Neural cell (in vitro differentiated cells): ENCODE measurements around the gene HLCS. TPM values are rescaled to one million over a fixed set of nuclear protein-coding genes. Genes with fewer than 3 reads are reported as not detected.
A peak's percentile ranks its signal among the peaks of the same experiment; 100 is the strongest.

Experiments
- H2AFZ ChIP-seq: fragments of 200-600, 300-800 bp; sonication (generic), shearing (Covaris generic); 2 replicates; pipeline ENCODE4 v1.6.0; 2014; ENCODE audit warnings: low read depth, mild to moderate bottlenecking, antibody characterized with exemption, low read length, moderate library complexity
- H3F3A ChIP-seq: fragments of 200-600 bp; shearing (Covaris generic); 2 replicates; pipeline ENCODE4 v1.6.1; 2016; ENCODE audit warnings: mild to moderate bottlenecking, moderate library complexity, mixed read lengths, antibody characterized with exemption, low read length; ENCODE audit not compliant: insufficient read depth, poor library complexity, severe bottlenecking
- H3K27ac ChIP-seq: fragments of 200-600, 300-800 bp; sonication (generic), shearing (Covaris generic); 2 replicates; pipeline ENCODE4 v1.5.1; 2014; ENCODE audit warnings: mild to moderate bottlenecking, low read length, moderate library complexity
- H3K27me3 ChIP-seq: fragments of 300-800, 200-600 bp; sonication (generic), shearing (Covaris generic); 2 replicates; pipeline ENCODE4 v1.6.0; 2014; ENCODE audit warnings: mild to moderate bottlenecking, low read depth, low read length, moderate library complexity; ENCODE audit not compliant: insufficient read depth
- H3K36me3 ChIP-seq: fragments of 300-800, 200-600 bp; sonication (generic), shearing (Covaris generic); 2 replicates; pipeline ENCODE4 v1.5.1; 2014; ENCODE audit warnings: mild to moderate bottlenecking, antibody characterized with exemption, low read length, moderate library complexity; ENCODE audit not compliant: insufficient read depth
- H3K4me2 ChIP-seq: fragments of 300-800, 200-600 bp; sonication (generic), shearing (Covaris generic); 2 replicates; pipeline ENCODE4 v1.6.0; 2014; ENCODE audit warnings: mild to moderate bottlenecking, low read length
- H3K4me3 ChIP-seq: fragments of 300-800, 200-600 bp; sonication (generic), shearing (Covaris generic); 2 replicates; pipeline ENCODE4 v1.5.1; 2014; ENCODE audit warnings: mild to moderate bottlenecking, low read length, moderate library complexity
- H3K79me2 ChIP-seq: fragments of 200-600 bp; shearing (Covaris generic); replicated peaks from 2 replicates; pipeline ENCODE4 v1.6.0; 2014; ENCODE audit warnings: mild to moderate bottlenecking, low read length, moderate library complexity; ENCODE audit not compliant: insufficient read depth
- H3K9ac ChIP-seq: fragments of 300-800, 200-600 bp; sonication (generic), shearing (Covaris generic); 2 replicates; pipeline ENCODE4 v1.6.1; 2016; ENCODE audit warnings: mild to moderate bottlenecking, low read length, mixed read lengths
- H3K9me2 ChIP-seq: fragments of 200-600 bp; shearing (Covaris generic); 2 replicates; pipeline ENCODE4 v1.6.1; 2016; ENCODE audit warnings: mild to moderate bottlenecking, low read length, mixed read lengths; ENCODE audit not compliant: insufficient read depth
- H3K9me3 ChIP-seq: fragments of 200-600, 300-800 bp; sonication (generic), shearing (Covaris generic); 2 replicates; pipeline ENCODE4 v1.6.1; 2016; ENCODE audit warnings: mild to moderate bottlenecking, mixed run types, low read length, moderate library complexity, mixed read lengths
- H4K20me1 ChIP-seq: fragments of 200-600 bp; shearing (Covaris generic); 2 replicates; pipeline ENCODE4 v1.6.1; 2016; ENCODE audit warnings: mild to moderate bottlenecking, mixed run types; ENCODE audit not compliant: insufficient read depth
- EP300 ChIP-seq: fragments of 450-650 bp; conservative IDR thresholded peaks from 2 replicates; pipeline ENCODE4 v1.6.1; 2014; ENCODE audit warnings: antibody characterized with exemption, mild to moderate bottlenecking, moderate library complexity; ENCODE audit not compliant: poor library complexity, severe bottlenecking
- EZH2 ChIP-seq: fragments of 200-600, 300-800 bp; shearing (Covaris generic), sonication (generic); IDR thresholded peaks from 2 replicates; pipeline ENCODE4 v1.6.1; 2014; ENCODE audit warnings: antibody characterized with exemption, low read length, borderline replicate concordance, mild to moderate bottlenecking; ENCODE audit not compliant: insufficient read depth, poor library complexity, severe bottlenecking
- MXI1 ChIP-seq: fragments of 450-650 bp; conservative IDR thresholded peaks from 2 replicates; pipeline ENCODE4 v1.6.1; 2014; ENCODE audit warnings: antibody characterized with exemption, mild to moderate bottlenecking; ENCODE audit not compliant: poor library complexity, severe bottlenecking
- POLR2AphosphoS5 ChIP-seq: IDR thresholded peaks from 2 replicates; pipeline ENCODE4 v1.6.1; 2012
- RAD21 ChIP-seq: fragments of 450-650 bp; conservative IDR thresholded peaks from 2 replicates; pipeline ENCODE4 v1.6.1; 2014; ENCODE audit warnings: antibody characterized with exemption, mild to moderate bottlenecking, moderate library complexity
- SMC3 ChIP-seq: fragments of 450-650 bp; conservative IDR thresholded peaks from 2 replicates; pipeline ENCODE4 v1.6.1; 2014; ENCODE audit warnings: antibody characterized with exemption, mild to moderate bottlenecking, moderate library complexity; ENCODE audit not compliant: poor library complexity
- TAF1 ChIP-seq: IDR thresholded peaks from 2 replicates; pipeline ENCODE4 v1.6.1; 2012; ENCODE audit warnings: low read depth
- polyA plus RNA-seq: library from polyadenylated mRNA; depleted of rRNA; stranded (reverse); fragments of >200 nt; gene quantifications from 2 replicates; pipeline ENCODE4 v1.2.3, GENCODE V29; 2014
- TF ChIP-seq, protein P1 (sequence below): fragments of 450-650 bp; IDR thresholded peaks from 2 replicates; pipeline ENCODE4 v1.5.1; 2014; ENCODE audit warnings: antibody characterized with exemption, mild to moderate bottlenecking, moderate library complexity; ENCODE audit not compliant: poor library complexity, severe bottlenecking
- TF ChIP-seq, protein P2 (sequence below): IDR thresholded peaks from 2 replicates; pipeline ENCODE4 v1.6.1; 2012; ENCODE audit warnings: borderline replicate concordance

Gene HLCS
- polyA plus RNA-seq, 1 donor from 2014 or later: 12.1 TPM

DNA sequence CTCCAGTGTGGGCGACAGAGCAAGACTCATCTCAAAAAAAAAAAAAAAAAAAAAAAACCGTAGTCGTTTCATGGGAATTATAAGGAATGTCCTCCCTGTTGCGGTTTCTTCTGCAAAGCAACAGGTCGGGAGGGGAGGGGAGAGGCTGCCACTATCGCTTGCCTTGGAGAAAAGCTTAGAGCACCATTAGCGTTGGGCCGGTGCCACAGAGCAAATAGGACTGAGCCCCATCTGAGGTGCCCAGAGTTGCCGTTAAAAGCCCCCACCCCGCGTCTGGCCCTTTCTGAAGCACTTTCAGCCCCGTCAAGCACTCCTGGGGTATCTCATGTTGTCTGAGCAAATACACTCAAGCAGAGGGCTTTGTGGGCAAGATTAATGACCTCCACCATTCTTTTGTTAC, 42.3 kb upstream of the HLCS start:
- no peak overlapping the region for H3K4me3 ChIP-seq
- H4K20me1 ChIP-seq: no peaks in the 10 kb centered on the region
- H3K27ac ChIP-seq: no peak overlapping the region
- no peaks in the 10 kb centered on the region for H3K79me2 ChIP-seq
- TF ChIP-seq POLR2AphosphoS5: no peak
- TF ChIP-seq SMC3: no peak
- no peak for TF ChIP-seq EZH2
- no peak for TF ChIP-seq MXI1
- TF ChIP-seq RAD21: no peak
- no peak for TF ChIP-seq EP300
- TF ChIP-seq, protein P1, sequence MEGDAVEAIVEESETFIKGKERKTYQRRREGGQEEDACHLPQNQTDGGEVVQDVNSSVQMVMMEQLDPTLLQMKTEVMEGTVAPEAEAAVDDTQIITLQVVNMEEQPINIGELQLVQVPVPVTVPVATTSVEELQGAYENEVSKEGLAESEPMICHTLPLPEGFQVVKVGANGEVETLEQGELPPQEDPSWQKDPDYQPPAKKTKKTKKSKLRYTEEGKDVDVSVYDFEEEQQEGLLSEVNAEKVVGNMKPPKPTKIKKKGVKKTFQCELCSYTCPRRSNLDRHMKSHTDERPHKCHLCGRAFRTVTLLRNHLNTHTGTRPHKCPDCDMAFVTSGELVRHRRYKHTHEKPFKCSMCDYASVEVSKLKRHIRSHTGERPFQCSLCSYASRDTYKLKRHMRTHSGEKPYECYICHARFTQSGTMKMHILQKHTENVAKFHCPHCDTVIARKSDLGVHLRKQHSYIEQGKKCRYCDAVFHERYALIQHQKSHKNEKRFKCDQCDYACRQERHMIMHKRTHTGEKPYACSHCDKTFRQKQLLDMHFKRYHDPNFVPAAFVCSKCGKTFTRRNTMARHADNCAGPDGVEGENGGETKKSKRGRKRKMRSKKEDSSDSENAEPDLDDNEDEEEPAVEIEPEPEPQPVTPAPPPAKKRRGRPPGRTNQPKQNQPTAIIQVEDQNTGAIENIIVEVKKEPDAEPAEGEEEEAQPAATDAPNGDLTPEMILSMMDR: no peak
- TF ChIP-seq TAF1: no peak
- H3K36me3 ChIP-seq: no peaks in the 10 kb centered on the region
- H3K9ac ChIP-seq: no peak overlapping the region
- H3F3A ChIP-seq: no peaks in the 10 kb centered on the region
- H3K4me2 ChIP-seq: no peak overlapping the region
- H2AFZ ChIP-seq: no peak overlapping the region
- peaks cover 23% of the 10 kb centered on the region for H3K27me3 ChIP-seq
- H3K9me2 ChIP-seq: no peaks in the 10 kb centered on the region
- H3K9me3 ChIP-seq: peaks cover 5% of the 10 kb centered on the region

DNA sequence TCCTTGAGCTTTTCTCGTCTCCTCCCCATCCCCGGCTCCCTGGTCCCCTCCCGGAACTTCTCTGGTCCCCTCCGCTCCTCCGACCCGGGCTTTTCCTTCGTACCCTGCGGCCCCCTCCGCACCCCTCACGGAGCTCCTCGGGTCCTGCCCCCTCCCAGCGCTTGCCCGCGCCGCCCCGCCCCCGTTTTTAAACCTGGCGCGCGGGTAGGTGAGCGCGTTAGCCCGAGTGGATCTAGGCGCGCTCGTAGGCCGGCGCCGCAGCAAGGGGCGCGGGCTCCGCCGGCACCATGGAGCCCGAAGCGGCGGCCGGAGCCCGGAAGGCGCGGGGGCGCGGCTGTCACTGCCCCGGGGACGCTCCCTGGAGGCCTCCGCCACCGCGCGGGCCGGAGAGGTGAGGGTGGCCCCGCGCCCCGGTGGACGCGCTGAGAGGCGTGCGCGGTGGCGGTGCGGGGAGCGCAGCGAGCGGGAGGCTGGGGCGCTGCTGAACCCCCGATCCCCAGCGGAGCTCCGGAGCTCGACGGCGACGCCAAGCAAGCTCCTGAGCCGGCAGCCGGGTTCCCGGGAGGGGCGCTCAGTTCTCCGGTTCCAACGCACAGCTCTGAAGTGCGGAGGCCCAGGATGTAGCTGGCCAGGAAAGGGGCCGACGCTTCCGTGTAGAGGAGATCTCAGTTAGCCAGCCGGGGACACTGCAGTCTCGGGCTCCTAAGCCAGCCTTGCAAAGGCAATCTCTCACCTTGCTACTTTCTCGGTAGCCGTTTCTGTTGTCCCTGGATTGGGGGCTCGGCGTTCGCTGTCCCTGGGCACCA, 40.2 kb upstream of the HLCS start, which contains the start of gene RIPPLY3:
TSS of gene RIPPLY3 (plus strand) at position 217 of the 806 bp plus-strand sequence. CDS start at position 288, 71 bp downstream.
- Histone ChIP-seq H3K9ac (peak within 1 kb of the TSS; percentile 29), H3K79me2 (no peaks in the 10 kb centered on the region), H3K27ac (no peak within 1 kb of the TSS), H3K36me3 (no peaks in the 10 kb centered on the region), H3K27me3 (peaks cover 23% of the 10 kb centered on the region), H3K4me3 (peak within 1 kb of the TSS; percentile 64), H3F3A (no peaks in the 10 kb centered on the region), H3K9me3 (peaks cover 5% of the 10 kb centered on the region), H4K20me1 (no peaks in the 10 kb centered on the region), H3K9me2 (no peaks in the 10 kb centered on the region), H2AFZ (no peak within 1 kb of the TSS), H3K4me2 (no peak within 1 kb of the TSS)
- TF ChIP-seq POLR2AphosphoS5 (peak; percentile 6), EP300 (no peak), SMC3 (peak; percentile 21), EZH2 (no peak), MXI1 (peak; percentile 32), RAD21 (peak; percentile 37), TAF1 (no peak)
- TF ChIP-seq, protein P2, sequence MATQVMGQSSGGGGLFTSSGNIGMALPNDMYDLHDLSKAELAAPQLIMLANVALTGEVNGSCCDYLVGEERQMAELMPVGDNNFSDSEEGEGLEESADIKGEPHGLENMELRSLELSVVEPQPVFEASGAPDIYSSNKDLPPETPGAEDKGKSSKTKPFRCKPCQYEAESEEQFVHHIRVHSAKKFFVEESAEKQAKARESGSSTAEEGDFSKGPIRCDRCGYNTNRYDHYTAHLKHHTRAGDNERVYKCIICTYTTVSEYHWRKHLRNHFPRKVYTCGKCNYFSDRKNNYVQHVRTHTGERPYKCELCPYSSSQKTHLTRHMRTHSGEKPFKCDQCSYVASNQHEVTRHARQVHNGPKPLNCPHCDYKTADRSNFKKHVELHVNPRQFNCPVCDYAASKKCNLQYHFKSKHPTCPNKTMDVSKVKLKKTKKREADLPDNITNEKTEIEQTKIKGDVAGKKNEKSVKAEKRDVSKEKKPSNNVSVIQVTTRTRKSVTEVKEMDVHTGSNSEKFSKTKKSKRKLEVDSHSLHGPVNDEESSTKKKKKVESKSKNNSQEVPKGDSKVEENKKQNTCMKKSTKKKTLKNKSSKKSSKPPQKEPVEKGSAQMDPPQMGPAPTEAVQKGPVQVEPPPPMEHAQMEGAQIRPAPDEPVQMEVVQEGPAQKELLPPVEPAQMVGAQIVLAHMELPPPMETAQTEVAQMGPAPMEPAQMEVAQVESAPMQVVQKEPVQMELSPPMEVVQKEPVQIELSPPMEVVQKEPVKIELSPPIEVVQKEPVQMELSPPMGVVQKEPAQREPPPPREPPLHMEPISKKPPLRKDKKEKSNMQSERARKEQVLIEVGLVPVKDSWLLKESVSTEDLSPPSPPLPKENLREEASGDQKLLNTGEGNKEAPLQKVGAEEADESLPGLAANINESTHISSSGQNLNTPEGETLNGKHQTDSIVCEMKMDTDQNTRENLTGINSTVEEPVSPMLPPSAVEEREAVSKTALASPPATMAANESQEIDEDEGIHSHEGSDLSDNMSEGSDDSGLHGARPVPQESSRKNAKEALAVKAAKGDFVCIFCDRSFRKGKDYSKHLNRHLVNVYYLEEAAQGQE: no peak
- TF ChIP-seq, protein P1: no peak
